Measurements from ENCODE around the gene CPXM1. TPM values are rescaled to one million over a fixed set of nuclear protein-coding genes. Genes with fewer than 3 reads are reported as not detected.
"Not testable (repeated sequence)": the region's sequence is repeated elsewhere in the genome, so short reads cannot be mapped to it uniquely, and the experiment has no call there.

The CPXM1 gene
- 0.19 TPM for total RNA-seq
- long read RNA-seq, result 0 reads

DNA sequence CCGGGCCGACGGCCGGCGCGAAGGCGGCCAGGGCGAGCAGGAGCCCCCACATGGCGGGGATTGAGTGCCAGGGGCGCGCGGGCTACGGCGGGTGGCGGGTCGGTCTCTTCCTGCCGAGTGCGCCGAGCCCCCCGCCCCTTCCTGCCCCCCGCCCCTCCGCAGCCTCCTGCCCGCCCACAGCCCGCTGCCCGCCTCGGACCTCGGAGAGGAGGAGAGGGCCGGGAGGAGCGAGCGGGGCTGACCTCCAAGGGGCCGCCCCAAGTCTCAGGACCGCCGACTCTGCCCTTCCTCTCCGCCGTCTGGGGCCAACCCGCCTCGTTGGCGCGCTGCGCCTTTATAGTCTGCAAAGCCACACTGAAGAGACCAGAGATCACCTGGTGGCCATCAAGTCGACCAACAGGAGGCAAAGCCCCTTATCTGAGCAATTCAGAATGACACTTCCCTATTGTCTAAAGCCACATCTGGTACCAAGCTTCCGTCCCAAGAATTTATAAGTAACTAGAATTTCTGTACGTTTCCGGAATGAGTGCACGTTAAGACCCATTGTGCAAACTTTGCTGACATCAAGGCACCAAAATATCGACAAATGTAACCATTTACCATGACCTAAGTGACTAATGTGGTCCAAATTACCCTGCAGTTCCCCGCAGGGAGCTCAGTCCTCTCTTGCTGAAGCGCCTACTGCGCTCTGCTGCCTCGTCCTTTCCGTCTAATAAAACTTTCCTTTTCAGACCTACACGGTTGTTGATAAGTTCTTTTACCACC lies at the start of gene CPXM1:
Gene CPXM1, minus strand, starts transcription at position 107 of the 765 bp plus-strand sequence. Its CDS starts 55 bp downstream, at position 52.
- no peak for DNase-seq (ENCODE audit: low spot score)
- intact Hi-C loops (cut with DNase I), result no loop called here

- intact Hi-C loops (cut with DNase I), result no loop called here
- DNase-seq (ENCODE audit: low spot score), result no peak
Measured at GRCh38 chr20:2849529-2849928, 49.1 kb upstream of the CPXM1 start.

DNA sequence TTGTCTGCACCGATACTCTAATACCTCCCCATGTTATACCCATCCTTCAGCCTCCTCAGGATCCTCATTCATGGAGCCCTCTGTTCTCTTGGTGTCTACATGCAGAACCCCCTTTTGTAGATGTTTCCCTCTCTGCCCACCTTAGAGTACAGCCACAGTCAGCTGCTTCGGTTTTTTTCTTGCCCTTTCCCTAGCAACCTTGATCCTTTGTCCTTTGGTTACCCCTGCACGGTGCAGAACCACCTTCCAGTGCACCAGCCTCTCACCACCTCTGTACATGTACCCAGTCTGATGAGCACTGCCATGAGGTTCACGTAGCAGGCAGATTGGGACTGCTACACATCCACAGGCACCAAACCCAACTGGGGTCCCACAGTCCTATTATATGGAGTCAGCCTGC lies 47.4 kb upstream of the CPXM1 start:
- no peak for DNase-seq (ENCODE audit: low spot score)
- intact Hi-C loops (cut with DNase I), result no loop called here

- intact Hi-C loops (cut with DNase I), result no loop called here
- DNase-seq (ENCODE audit: low spot score), result no peak
Measured at GRCh38 chr20:2846698-2847097, 46.3 kb upstream of the CPXM1 start.

DNA sequence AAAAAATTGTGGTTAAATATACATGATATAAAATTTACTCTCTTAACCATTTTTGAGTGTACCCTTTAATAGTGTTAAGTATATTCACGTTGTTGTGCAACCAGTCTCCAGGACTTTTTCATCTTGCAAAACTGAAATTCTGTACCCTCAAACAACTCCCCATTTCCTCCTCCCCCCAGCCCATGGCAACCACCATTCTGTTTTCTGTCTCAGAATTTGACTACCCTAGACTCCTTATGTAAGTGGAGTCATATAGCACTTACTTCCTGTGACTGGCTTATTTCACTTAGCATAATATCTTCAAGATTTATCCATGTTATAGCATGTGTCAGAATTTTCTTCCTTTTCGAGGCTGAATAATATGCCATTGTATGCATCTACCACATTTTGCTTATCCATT lies 45.2 kb upstream of the CPXM1 start:
- intact Hi-C loops (cut with DNase I), result no loop called here
- DNase-seq (ENCODE audit: low spot score), result no peak

DNA sequence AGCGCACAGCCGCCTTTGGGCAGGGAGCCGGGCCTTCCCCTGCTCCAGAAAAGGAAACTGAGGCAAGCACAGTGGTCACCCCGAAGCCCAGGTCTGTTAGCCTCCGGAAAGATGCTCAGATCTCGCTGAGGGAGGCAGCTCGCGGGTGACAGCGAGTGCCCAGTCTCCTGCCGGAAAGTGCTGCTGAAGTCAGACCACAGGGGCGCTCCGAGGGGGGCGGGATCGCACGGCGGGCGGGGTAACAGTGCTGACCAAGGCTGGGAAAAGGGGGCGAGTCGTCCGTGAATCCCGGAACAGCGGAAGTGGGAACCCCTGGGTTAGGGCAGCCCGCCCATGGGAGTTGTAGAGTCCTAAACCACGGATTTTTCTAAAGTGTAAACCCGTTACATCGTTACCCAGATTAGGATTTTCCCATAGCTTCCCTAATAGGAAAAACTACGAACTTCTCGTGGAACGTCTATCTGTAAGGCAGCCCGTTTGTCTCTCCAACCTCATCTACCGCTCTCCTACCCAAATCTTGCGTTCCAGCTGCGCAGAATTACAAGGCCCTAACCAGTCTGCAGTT lies 40.6 kb upstream of the CPXM1 start:
- peak; percentile 88 for DNase-seq (ENCODE audit: low spot score)
- intact Hi-C loops (cut with DNase I), result loop anchor here (5.0 kb wide), 1 partner anchor 179 kb away; the partner anchor contains the start of gene IDH3B

DNA sequence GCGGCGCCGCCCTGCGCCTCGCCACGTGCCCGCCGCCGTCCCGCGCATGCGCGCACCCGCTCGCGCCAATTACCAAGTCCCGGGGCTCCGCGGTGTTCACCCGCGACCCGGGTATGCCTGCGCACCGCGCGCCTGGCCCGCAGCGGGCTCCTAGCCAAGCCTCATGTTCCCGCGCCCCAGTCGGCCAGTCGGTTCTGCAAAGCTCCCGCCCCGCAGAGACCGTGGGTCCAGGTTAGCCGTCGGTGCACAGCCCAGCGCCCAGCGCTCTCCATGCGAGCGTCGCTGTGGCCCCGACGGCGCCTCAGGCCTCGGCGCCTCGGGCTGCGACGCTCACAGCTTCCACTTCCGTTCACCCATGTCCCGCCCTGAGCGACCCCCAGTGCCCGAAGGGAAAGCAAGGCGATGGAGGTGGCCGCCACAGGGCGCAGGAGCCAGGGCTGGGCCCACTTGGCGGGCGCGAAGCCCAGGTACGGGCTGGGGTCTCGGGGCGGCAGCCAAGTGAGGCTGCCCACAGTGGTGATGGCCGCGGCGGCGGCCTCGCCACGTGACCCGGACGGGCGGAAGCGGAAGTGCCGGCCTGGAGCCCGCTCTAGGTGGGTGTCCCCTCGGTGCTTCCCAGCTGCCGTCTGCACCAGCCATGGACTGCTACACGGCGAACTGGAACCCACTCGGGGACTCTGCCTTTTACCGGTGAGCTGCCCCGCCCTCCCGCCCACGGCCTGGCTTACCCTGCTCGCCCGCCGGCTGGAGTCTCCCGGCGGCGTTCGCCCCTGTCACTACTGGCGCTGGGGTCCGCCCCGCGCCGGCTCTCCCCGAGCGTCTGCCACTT lies 39.9 kb upstream of the CPXM1 start, which contains the start of the genes PCED1A and VPS16:
Gene PCED1A, minus strand, starts transcription at position 518 of the 829 bp plus-strand sequence. CDS start 743 bp downstream, outside the sequence.
Gene VPS16, plus strand, starts transcription at position 608 of the 829 bp plus-strand sequence. Its CDS starts 30 bp downstream, at position 638.
- DNase-seq (ENCODE audit: low spot score), result peak; percentile 95
- intact Hi-C loops (cut with DNase I), result loop anchor here (5.0 kb wide), 1 partner anchor 178 kb away; the partner anchor contains the start of gene IDH3B

GRCh38 chr20:2839732-2840137 lies 39.3 kb upstream of the CPXM1 start:
- no peak for DNase-seq (ENCODE audit: low spot score)
- intact Hi-C loops (cut with DNase I), result loop anchor here (5.0 kb wide), 1 partner anchor 177 kb away; the partner anchor contains the start of gene IDH3B

DNA sequence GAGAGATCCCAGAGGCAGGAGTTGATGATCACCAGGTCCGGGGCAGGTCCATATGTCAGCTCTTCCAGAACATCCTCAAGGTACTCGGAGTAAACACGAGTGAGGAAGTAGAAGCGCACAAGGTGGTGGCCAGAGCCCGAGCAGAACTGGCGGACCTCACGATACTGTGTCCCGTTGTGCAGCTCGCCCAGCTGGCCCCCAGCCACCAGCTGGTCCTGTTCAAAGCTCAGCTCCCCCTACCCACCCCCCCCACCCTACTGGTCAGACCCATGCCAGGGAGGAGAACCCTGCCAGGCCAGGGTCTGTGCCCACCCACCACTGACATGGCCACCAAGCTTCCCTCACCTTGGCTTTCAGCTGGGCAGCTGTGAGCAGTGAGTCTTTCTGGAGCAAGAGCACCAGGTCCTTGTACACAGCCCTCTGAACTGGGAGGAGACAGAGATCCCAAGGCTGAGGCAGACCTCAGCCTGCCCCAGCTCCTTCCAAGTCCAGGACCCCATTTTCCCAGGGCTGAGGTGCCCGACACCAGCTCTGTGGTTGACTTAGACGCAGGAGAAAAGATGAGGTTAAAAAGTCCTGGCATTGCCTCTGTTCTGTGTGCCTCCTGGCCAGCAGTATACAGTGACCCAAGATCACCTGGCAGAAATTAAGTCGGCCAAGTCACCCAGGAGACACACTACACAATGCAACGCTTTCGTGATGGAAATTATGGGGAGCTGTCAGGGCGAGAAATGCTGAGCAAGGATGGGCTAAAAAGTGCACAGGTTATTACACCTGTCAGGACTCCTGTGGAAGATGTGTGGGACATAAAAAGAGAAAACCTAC lies 38.6 kb upstream of the CPXM1 start:
- no peak for DNase-seq (ENCODE audit: low spot score)
- intact Hi-C loops (cut with DNase I), result no loop called here

DNA sequence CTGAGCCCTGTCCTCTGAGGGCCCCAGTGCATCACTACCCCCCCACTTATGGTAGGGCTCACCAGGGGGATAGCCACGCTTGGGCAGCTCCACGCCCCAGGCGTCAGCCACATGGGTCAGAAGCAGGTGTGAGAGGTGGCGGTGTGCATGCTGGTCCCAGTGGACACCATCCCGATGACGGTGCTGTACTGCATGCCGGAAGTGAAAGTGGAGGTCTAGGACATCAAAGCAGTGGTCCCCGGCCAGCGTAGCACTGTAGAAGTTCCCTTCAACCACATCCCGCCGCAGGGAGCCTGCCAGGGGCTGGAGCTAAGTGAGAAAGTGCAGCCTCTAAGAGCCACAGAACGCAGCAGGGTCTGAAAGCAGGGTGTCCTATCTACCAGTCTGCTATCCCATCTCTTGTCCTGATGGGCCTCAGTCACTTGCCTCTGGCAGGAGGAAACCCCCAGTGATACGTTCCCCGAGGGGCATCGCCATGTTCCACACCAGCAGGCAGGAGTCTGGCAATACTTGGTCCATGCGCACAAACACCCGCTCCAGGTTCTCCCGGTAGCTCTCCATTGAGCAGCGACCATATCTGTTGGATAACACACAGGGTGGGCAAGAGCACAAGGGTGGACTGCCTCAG lies 37.9 kb upstream of the CPXM1 start:
- DNase-seq (ENCODE audit: low spot score), result peak; percentile 63
- intact Hi-C loops (cut with DNase I), result no loop called here

GRCh38 chr20:2837221-2837960 lies 37.0 kb upstream of the CPXM1 start:
- DNase-seq (ENCODE audit: low spot score), result no peak
- intact Hi-C loops (cut with DNase I), result no loop called here

- no peak for DNase-seq (ENCODE audit: low spot score)
- intact Hi-C loops (cut with DNase I), result no loop called here
Measured at GRCh38 chr20:2836035-2836434, 35.6 kb upstream of the CPXM1 start.

DNA sequence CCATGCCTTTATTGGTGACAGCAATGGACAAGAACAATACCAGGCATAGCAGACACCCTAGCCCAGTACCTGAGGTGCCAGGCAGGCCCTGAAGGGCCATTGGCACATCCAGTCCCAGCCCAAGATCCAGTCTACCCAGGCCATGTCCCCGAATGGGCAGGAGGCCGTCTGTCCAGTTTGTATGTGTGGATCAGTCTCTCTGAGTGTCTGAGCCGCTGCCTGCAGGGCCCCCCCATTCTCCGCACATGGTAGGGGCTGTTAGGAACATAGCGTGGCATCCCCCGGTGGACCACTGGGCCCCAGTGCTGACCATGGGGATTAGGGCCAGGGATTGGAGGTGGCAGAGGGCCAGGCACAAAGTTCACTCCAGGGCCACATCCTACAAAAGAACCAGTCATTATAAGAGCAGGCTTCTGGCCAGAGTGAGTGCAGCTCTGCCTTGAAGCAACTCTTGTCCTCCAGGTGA lies 34.9 kb upstream of the CPXM1 start:
- intact Hi-C loops (cut with DNase I), result no loop called here
- no peak for DNase-seq (ENCODE audit: low spot score)

DNA sequence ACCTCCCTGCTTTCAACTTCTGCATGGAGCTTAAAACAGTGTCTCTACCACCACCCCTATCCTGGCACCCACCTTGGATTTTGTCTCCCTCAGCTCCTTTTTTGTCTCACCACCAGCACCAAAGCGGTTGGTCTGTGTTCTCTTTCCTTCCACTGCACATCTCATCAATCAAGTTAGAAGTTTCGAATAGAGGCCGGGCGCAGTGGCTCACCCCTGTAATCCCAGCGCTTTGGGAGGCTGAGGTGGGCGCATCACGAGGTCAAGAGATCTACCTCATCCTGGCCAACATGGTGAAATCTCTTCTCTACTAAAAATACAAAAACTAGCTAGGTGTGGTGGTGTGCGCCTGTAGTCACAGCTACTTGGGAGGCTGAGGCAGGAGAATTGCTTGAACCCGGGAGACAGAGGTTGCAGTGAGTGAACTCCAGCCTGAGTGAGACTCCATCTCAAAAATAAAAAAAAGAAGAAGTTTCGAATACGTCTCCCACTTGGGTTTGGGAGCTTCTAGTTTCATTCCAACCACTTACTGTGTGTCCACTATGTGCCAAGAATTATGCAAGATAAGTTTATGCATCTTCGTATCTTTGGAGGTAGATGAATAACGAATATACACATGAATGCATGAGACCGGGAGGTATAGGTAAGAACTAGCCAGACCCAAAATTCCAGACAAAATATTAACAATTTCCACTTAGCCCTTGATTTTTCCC lies 34.1 kb upstream of the CPXM1 start:
- DNase-seq (ENCODE audit: low spot score), result no peak
- intact Hi-C loops (cut with DNase I), result no loop called here

GRCh38 chr20:2833761-2834160 lies 33.3 kb upstream of the CPXM1 start:
- intact Hi-C loops (cut with DNase I), result no loop called here
- DNase-seq (ENCODE audit: low spot score), result no peak

- intact Hi-C loops (cut with DNase I); DNase-seq (ENCODE audit: low spot score): not testable (repeated sequence)
Measured at GRCh38 chr20:2831206-2831605, 30.8 kb upstream of the CPXM1 start.

GRCh38 chr20:2829376-2829775 lies 28.9 kb upstream of the CPXM1 start:
- peak; percentile 65 for DNase-seq (ENCODE audit: low spot score)

More at GRCh38 chr20:2829376-2829775, 28.9 kb upstream of the CPXM1 start:
- intact Hi-C loops (cut with DNase I), result no loop called here
